GM12878 (cell line): ENCODE measurements around the gene STON2.

ENCODE experiments used
- CBX5 ChIP-seq: sonication (generic); IDR thresholded peaks from 2 replicates; pipeline ENCODE4 v1.6.1; 2016; ENCODE audit warnings: low read depth, moderate library complexity, mild to moderate bottlenecking, inconsistent platforms
- CEBPB ChIP-seq, 2 experiments: fragments of 150-350 bp in 1 of 2; IDR thresholded peaks; 2 replicates each; pipeline ENCODE4 v1.6.1; 2012 to 2014; ENCODE audit warnings: low read depth in 2 of 2, low read length in 2 of 2, borderline replicate concordance in 1 of 2, inconsistent platforms in 1 of 2
- EP300 ChIP-seq, 2 experiments: fragments of 150-350 bp in 1 of 2; IDR thresholded peaks; 2 replicates each; pipeline ENCODE4 v1.6.1; 2011 to 2012; ENCODE audit warnings: low read depth in 2 of 2, low read length in 2 of 2, borderline replicate concordance in 1 of 2, improper control_type of control experiment in 1 of 2, inconsistent platforms in 1 of 2; ENCODE audit not compliant: control insufficient read depth in 1 of 2
- HDAC2 ChIP-seq: fragments of 200-600 bp; sonication (generic); IDR thresholded peaks from 2 replicates; pipeline ENCODE4 v1.6.1; 2017
- MXI1 ChIP-seq: fragments of 150-350 bp; IDR thresholded peaks from 2 replicates; pipeline ENCODE4 v1.6.1; 2011; ENCODE audit warnings: low read depth, mild to moderate bottlenecking, inconsistent platforms, low read length, improper control_type of control experiment
- NFYB ChIP-seq: IDR thresholded peaks from 2 replicates; pipeline ENCODE4 v1.6.1; 2011; ENCODE audit warnings: low read depth, mild to moderate bottlenecking, low read length, improper control_type of control experiment, moderate library complexity; ENCODE audit not compliant: insufficient read depth
- POLR2AphosphoS5 ChIP-seq: IDR thresholded peaks from 2 replicates; pipeline ENCODE4 v1.6.1; 2011; ENCODE audit warnings: mild to moderate bottlenecking, low read length, inconsistent platforms
- TF ChIP-seq, protein P1 (sequence below): fragments of 450-650 bp; IDR thresholded peaks from 2 replicates; pipeline ENCODE4 v1.6.1; 2016; ENCODE audit warnings: mild to moderate bottlenecking, moderate library complexity, borderline replicate concordance
- TF ChIP-seq, protein P2 (sequence below): IDR thresholded peaks from 2 replicates; pipeline ENCODE4 v1.6.1; 2012; ENCODE audit warnings: low read length, inconsistent platforms
- TF ChIP-seq, protein P3 (sequence below): IDR thresholded peaks from 2 replicates; pipeline ENCODE4 v1.6.1; 2011; ENCODE audit warnings: mild to moderate bottlenecking, low read depth, low read length, moderate library complexity; ENCODE audit not compliant: insufficient replicate concordance

DNA sequence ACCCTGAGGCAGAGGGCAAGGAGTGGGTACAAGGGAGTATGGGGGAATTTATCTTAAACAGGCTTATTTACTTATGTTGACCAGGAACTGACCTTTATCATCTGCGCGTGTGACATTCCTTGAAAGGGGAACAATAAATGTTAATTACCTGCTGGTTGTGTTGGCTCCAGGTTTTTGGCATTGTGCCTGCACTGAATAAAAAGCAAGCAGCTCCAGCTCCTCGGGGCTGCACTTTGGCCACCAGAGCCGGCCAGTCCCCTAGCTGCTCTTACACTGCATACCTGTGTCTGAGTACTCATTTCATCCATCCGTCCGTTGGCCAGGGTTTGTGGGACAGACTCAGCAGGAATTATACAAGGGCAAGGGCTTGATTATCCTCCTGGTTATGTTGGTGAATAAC lies 110.6 kb downstream of the STON2 start:
- TF ChIP-seq NFYB: no peak
- TF ChIP-seq MXI1: no peak
- TF ChIP-seq, protein P1, sequence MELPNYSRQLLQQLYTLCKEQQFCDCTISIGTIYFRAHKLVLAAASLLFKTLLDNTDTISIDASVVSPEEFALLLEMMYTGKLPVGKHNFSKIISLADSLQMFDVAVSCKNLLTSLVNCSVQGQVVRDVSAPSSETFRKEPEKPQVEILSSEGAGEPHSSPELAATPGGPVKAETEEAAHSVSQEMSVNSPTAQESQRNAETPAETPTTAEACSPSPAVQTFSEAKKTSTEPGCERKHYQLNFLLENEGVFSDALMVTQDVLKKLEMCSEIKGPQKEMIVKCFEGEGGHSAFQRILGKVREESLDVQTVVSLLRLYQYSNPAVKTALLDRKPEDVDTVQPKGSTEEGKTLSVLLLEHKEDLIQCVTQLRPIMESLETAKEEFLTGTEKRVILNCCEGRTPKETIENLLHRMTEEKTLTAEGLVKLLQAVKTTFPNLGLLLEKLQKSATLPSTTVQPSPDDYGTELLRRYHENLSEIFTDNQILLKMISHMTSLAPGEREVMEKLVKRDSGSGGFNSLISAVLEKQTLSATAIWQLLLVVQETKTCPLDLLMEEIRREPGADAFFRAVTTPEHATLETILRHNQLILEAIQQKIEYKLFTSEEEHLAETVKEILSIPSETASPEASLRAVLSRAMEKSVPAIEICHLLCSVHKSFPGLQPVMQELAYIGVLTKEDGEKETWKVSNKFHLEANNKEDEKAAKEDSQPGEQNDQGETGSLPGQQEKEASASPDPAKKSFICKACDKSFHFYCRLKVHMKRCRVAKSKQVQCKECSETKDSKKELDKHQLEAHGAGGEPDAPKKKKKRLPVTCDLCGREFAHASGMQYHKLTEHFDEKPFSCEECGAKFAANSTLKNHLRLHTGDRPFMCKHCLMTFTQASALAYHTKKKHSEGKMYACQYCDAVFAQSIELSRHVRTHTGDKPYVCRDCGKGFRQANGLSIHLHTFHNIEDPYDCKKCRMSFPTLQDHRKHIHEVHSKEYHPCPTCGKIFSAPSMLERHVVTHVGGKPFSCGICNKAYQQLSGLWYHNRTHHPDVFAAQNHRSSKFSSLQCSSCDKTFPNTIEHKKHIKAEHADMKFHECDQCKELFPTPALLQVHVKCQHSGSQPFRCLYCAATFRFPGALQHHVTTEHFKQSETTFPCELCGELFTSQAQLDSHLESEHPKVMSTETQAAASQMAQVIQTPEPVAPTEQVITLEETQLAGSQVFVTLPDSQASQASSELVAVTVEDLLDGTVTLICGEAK: no peak
- TF ChIP-seq CEBPB (IDR thresholded peaks at IDR 0.05; ENCODE audit: borderline replicate concordance in 1 of 2, low read depth in 2 of 2, low read length in 2 of 2): no peak
- TF ChIP-seq CBX5: no peak
- TF ChIP-seq EP300 (IDR thresholded peaks at IDR 0.05; ENCODE audit: borderline replicate concordance in 1 of 2, control insufficient read depth in 1 of 2, low read depth in 2 of 2, low read length in 2 of 2): no peak
- TF ChIP-seq, protein P2, sequence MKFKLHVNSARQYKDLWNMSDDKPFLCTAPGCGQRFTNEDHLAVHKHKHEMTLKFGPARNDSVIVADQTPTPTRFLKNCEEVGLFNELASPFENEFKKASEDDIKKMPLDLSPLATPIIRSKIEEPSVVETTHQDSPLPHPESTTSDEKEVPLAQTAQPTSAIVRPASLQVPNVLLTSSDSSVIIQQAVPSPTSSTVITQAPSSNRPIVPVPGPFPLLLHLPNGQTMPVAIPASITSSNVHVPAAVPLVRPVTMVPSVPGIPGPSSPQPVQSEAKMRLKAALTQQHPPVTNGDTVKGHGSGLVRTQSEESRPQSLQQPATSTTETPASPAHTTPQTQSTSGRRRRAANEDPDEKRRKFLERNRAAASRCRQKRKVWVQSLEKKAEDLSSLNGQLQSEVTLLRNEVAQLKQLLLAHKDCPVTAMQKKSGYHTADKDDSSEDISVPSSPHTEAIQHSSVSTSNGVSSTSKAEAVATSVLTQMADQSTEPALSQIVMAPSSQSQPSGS: no peak
- TF ChIP-seq, protein P3, sequence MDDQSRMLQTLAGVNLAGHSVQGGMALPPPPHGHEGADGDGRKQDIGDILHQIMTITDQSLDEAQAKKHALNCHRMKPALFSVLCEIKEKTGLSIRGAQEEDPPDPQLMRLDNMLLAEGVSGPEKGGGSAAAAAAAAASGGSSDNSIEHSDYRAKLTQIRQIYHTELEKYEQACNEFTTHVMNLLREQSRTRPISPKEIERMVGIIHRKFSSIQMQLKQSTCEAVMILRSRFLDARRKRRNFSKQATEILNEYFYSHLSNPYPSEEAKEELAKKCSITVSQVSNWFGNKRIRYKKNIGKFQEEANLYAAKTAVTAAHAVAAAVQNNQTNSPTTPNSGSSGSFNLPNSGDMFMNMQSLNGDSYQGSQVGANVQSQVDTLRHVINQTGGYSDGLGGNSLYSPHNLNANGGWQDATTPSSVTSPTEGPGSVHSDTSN: no peak
- no peak for TF ChIP-seq POLR2AphosphoS5
- no peak for TF ChIP-seq HDAC2
